ENCODE results near the gene DLL3.

GRCh38 chr19:39539518-39540332 lies 41.0 kb downstream of the DLL3 start, which contains the start of gene EID2:
- TF ChIP-seq CTCF (IDR thresholded peaks at IDR 0.05) (peak; percentile 78 to 85 (median 81)), POLR2A (IDR thresholded peaks at IDR 0.05) (peak; percentile 69)
